ENCODE data around the gene TMEM30B.

- TF ChIP-seq, protein P1, sequence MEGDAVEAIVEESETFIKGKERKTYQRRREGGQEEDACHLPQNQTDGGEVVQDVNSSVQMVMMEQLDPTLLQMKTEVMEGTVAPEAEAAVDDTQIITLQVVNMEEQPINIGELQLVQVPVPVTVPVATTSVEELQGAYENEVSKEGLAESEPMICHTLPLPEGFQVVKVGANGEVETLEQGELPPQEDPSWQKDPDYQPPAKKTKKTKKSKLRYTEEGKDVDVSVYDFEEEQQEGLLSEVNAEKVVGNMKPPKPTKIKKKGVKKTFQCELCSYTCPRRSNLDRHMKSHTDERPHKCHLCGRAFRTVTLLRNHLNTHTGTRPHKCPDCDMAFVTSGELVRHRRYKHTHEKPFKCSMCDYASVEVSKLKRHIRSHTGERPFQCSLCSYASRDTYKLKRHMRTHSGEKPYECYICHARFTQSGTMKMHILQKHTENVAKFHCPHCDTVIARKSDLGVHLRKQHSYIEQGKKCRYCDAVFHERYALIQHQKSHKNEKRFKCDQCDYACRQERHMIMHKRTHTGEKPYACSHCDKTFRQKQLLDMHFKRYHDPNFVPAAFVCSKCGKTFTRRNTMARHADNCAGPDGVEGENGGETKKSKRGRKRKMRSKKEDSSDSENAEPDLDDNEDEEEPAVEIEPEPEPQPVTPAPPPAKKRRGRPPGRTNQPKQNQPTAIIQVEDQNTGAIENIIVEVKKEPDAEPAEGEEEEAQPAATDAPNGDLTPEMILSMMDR (IDR thresholded peaks at IDR 0.05 in 4 of 5, conservative IDR thresholded peaks at IDR 0.05 in 1 of 5), result peak in 3 of 5 experiments; percentile 56 to 64 (median 59)
- peak in 1 of 2 donors; percentile 57 for TF ChIP-seq POLR2A (IDR thresholded peaks at IDR 0.05)
These were observed 482 bp downstream of the TMEM30B start for GRCh38 chr14:61280526-61281185.
